UCSD-AML1 (cell line): Measurements from ENCODE around the gene NUP214.
"Not testable (repeated sequence)": the region's sequence is repeated elsewhere in the genome, so short reads cannot be mapped to it uniquely, and the experiment has no call there.

ENCODE experiments used
- DNase-seq: peaks from one replicate; lab custom pipeline; 2025; ENCODE audit not compliant: unreplicated experiment; lab: John Stamatoyannopoulos, UW

NUP214 gene

GRCh38 chr9:131257266-131258025 is 132.1 kb downstream of the NUP214 start:
- no peak for DNase-seq

- DNase-seq: no peak
These were observed 132.8 kb downstream of the NUP214 start for GRCh38 chr9:131258186-131258585.

- DNase-seq: no peak
These were observed 133.5 kb downstream of the NUP214 start for GRCh38 chr9:131258698-131259431.

GRCh38 chr9:131259432-131259898 is 134.1 kb downstream of the NUP214 start:
- no peak for DNase-seq

- DNase-seq: no peak
These were observed 134.7 kb downstream of the NUP214 start for GRCh38 chr9:131259916-131260597.

GRCh38 chr9:131260751-131261452 is 135.5 kb downstream of the NUP214 start:
- DNase-seq: no peak

- no peak for DNase-seq
These were observed 137.1 kb downstream of the NUP214 start for GRCh38 chr9:131262327-131263032.

- DNase-seq: not testable (repeated sequence)
These were observed 137.6 kb downstream of the NUP214 start for GRCh38 chr9:131263033-131263343.

- no peak for DNase-seq
These were observed 138.3 kb downstream of the NUP214 start for GRCh38 chr9:131263701-131264100.

- no peak for DNase-seq
These were observed 138.8 kb downstream of the NUP214 start for GRCh38 chr9:131264231-131264630.

- DNase-seq: no peak
These were observed 141.2 kb downstream of the NUP214 start for GRCh38 chr9:131266266-131267229.

GRCh38 chr9:131270171-131271015 is 145.0 kb downstream of the NUP214 start:
- DNase-seq: peak; percentile 86

- not testable (repeated sequence) for DNase-seq
These were observed 145.6 kb downstream of the NUP214 start for GRCh38 chr9:131271016-131271273.

GRCh38 chr9:131271506-131271931 is 146.1 kb downstream of the NUP214 start:
- DNase-seq: no peak

GRCh38 chr9:131272212-131272611 is 146.8 kb downstream of the NUP214 start:
- no peak for DNase-seq

- DNase-seq: peak; percentile 73
These were observed 147.9 kb downstream of the NUP214 start for GRCh38 chr9:131273146-131273855.

GRCh38 chr9:131273856-131274673 is 148.7 kb downstream of the NUP214 start:
- peak; percentile 47 for DNase-seq
